Measurements from ENCODE around the gene SLC22A4.
A peak's percentile ranks its signal among the peaks of the same experiment; 100 is the strongest.

SLC22A4 gene

DNA sequence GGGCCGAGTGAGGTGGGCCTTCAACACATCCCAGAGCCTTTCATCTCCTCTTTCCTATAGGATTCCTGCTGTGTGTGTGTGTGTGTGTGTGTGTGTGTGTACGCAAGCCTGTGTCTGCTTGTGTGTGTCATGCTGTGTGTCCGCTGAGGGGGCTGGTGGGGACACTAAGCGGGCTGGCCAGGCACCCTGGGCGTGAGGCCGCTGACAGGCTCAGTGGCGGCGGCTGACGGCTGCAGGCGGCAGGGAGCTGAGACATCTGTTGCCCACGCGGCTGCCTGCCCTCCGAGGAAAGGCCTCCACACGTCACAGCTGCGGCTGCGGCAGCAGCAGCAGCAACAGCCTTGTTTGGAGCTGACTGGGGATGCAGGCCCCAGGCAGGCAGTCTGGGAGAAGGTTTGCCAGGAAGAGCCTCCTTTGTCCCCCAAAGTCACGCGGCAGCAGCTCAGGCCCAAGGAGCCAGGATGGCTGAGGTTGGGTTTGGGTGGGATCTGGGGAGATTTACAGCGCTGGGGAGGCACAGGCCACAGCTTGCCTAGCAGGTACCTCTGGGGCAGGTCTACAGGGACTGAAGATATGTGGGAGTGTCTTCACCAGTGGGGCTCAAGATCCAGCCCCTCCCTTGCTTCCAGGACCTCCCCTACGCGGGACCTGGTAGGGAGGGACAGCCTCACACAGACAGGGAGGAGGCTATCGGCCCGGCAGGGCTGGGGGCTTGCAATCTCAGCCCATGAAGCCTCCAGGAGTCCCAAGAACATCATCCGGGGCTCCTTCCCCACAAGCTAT, 34.9 kb upstream of the SLC22A4 start:
- H3K27me3 Mint-ChIP-seq: peaks cover 7% of the 10 kb centered on the region
- no peak overlapping the region for H3K4me3 Mint-ChIP-seq
- H3K4me1 Mint-ChIP-seq (ENCODE audit: low read depth): peaks cover 40% of the 10 kb centered on the region
- no peaks in the 10 kb centered on the region for H3K9me3 Mint-ChIP-seq (ENCODE audit: low read depth)
- no peaks in the 10 kb centered on the region for H3K36me3 Mint-ChIP-seq
- H3K27ac Mint-ChIP-seq: no peak overlapping the region

DNA sequence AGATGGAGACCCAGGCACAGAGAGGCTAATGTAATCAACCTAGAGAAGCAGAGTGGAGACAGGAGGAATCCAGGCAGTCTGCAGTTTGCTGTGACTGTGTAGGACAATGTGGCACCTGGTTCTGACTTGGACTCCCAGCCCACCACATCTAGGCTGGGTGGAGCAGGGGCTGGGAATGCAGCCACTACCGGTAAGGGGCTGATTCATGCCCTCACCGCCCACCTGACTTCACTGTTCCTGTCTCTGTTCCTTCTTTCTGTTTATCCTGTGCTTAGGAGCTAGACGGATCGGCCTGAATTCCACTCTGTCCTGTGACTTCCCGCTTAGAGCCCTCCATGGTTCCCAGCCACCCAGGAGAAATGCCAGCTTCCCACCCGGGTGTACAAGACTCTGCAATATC, 34.1 kb upstream of the SLC22A4 start:
- H3K27me3 Mint-ChIP-seq: peaks cover 7% of the 10 kb centered on the region
- peak overlapping the region; percentile 58 for H3K27ac Mint-ChIP-seq
- peaks cover 48% of the 10 kb centered on the region for H3K4me1 Mint-ChIP-seq (ENCODE audit: low read depth)
- no peaks in the 10 kb centered on the region for H3K9me3 Mint-ChIP-seq (ENCODE audit: low read depth)
- peak overlapping the region; percentile 73 for H3K4me3 Mint-ChIP-seq
- no peaks in the 10 kb centered on the region for H3K36me3 Mint-ChIP-seq

DNA sequence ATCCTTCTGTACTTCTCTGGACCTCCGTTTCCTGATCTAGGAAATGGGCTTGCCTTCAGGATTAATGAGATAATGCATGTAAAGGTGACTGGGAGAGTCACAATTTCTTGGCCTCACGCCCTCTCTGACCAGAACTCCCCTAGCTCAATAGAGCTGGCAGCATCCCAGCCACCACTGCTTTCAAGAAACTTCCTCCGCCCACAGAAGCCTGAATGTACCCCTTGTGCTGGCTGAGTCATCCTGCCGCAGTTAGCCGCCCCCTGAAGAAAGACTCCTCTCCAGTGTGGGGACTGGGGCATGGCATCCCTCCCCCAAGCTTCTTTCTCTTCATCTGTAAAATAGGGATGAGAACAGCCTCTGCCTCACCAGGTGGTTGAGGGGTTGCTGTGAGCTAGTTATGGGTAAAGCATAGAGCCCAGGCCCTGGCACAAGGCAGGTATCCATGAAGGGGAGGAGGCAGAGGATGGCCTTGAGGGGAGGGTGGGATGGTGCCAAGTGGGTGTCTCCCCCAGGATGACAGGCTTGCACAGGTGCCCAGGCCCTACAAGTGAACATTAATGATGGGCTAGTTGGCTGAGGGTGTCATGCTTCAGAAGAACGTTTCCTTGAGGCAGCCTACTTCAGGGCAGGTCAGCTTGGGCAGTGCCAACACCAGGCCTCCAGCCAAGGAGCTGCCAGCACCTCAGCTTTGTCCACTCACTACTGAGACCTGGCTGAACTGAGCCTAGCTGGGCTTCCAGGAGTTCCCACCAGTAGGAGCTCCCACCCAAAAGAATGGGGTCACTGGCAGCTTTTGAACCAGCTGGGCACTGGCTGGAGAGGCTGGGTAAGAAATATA, 33.3 kb upstream of the SLC22A4 start:
- peaks cover 4% of the 10 kb centered on the region for H3K27me3 Mint-ChIP-seq
- H3K27ac Mint-ChIP-seq: peak overlapping the region; percentile 58
- peak overlapping the region; percentile 73 for H3K4me3 Mint-ChIP-seq
- peaks cover 49% of the 10 kb centered on the region for H3K4me1 Mint-ChIP-seq (ENCODE audit: low read depth)
- no peaks in the 10 kb centered on the region for H3K36me3 Mint-ChIP-seq
- H3K9me3 Mint-ChIP-seq (ENCODE audit: low read depth): no peaks in the 10 kb centered on the region

- H3K27ac Mint-ChIP-seq: no peak overlapping the region
- no peak overlapping the region for H3K4me3 Mint-ChIP-seq
- peaks cover 47% of the 10 kb centered on the region for H3K4me1 Mint-ChIP-seq (ENCODE audit: low read depth)
- H3K9me3 Mint-ChIP-seq (ENCODE audit: low read depth): no peaks in the 10 kb centered on the region
- no peaks in the 10 kb centered on the region for H3K36me3 Mint-ChIP-seq
- no peaks in the 10 kb centered on the region for H3K27me3 Mint-ChIP-seq
Observed at GRCh38 chr5:132261881-132262845, 32.0 kb upstream of the SLC22A4 start.

DNA sequence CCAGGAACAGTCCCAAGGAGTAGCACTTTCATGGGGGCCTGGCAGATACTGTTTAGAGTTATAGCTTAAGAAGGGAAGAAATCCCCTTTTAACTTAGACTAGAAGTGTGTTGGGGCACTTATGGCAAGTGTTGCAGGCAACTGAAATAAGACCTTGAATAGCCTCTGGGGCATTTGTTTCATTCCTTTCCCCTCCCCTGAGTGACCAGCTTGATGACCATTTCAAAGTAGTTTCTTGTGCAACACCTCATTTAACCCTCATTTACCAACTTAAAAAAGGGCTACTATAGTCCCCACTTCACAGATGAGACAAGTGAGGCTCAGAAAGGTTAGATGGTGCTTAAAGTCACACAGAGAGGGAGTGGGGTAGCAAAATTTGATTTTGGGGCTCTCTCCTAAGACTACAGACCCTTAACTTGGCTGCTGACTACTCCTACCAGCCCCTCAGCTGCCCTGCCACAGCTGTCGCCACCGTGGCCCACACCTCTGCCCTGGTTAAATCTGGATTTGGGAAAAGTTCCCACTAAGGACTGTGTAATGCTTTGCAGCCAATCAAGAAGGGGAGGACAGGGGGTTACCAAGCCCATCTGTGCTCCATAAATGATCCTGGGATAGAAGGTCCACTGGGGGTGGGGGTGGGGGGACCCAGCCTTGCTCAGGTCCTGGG, 31.2 kb upstream of the SLC22A4 start:
- H3K9me3 Mint-ChIP-seq (ENCODE audit: low read depth): no peaks in the 10 kb centered on the region
- no peaks in the 10 kb centered on the region for H3K36me3 Mint-ChIP-seq
- H3K4me3 Mint-ChIP-seq: no peak overlapping the region
- H3K27ac Mint-ChIP-seq: peak overlapping the region; percentile 16
- H3K4me1 Mint-ChIP-seq (ENCODE audit: low read depth): peaks cover 47% of the 10 kb centered on the region
- H3K27me3 Mint-ChIP-seq: no peaks in the 10 kb centered on the region

DNA sequence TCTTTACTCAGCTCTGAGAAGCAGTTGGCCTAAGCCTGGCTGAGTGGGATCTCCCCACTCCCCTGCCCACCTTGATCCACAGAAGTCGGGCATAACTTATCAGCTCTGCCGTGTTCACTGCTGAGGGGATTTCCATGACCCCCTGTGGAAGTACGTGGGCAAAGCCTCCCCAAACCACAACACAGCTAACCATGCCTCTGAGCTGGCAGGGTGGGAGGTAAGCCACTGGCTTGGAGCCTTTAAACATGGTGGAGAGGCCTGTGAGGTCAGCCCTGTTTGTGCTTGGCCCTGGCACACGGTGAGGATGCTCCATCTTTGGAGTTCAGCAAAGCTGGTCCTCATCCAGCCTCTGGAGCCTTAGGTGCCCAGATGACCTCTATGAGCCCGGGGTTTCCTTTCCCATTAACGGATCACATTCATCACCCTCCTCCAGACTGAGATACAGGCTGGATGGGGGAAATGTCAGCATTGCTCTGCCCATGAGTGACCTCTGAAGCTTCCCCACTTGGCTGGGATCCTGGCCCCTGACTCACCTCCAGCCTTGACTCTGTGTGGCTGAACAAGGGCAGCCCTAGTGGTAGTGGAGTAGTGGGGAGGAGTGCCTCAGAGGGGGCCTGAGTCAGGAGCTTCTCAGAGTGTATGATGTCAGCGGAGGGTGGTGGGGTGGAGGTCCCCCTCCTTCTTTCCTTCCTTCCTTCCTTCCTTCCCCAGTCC, 30.5 kb upstream of the SLC22A4 start:
- Mint-ChIP-seq H3K27me3 (no peaks in the 10 kb centered on the region), H3K4me3 (peak overlapping the region; percentile 46), H3K36me3 (no peaks in the 10 kb centered on the region), H3K27ac (no peak overlapping the region), H3K9me3 (ENCODE audit: low read depth) (no peaks in the 10 kb centered on the region), H3K4me1 (ENCODE audit: low read depth) (peaks cover 47% of the 10 kb centered on the region)

DNA sequence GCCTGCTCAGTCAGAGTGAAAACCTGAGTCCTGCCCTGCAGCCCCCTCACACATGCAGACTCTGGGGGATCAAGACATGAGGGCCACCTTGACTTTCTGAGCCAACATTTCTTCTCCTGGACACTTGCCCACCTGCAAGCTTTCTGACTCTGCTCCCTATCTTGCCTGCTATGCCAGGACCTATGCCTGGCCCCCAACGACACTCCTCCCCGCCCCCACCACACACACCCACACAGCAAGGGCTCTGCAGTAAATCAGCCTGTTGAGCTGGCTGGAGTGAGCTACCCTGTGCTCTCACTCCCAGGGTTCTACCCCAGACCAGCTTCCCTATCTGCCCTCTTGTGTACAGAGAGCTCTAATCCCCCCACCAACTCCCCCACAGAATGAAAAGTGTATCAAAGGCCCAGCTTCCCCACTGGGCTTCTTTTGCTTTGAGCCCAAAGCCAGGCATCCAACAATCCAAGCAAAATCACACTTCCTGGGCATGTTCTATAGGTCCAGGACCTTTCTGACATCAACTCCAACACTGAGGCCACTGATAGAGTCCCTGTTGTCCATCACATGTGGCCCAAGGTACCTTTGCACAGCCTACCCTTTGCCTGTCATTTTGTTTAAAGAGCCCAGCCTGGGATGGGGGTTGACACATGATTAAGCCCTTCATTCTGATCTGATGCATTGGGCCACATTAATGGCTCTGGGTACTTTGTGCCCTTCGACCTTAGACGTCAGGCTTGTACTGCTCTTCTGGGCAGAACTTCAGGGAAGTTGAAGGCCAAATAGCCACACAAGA, 29.5 kb upstream of the SLC22A4 start:
- Mint-ChIP-seq H3K27ac (no peak overlapping the region), H3K4me1 (ENCODE audit: low read depth) (peaks cover 46% of the 10 kb centered on the region)

DNA sequence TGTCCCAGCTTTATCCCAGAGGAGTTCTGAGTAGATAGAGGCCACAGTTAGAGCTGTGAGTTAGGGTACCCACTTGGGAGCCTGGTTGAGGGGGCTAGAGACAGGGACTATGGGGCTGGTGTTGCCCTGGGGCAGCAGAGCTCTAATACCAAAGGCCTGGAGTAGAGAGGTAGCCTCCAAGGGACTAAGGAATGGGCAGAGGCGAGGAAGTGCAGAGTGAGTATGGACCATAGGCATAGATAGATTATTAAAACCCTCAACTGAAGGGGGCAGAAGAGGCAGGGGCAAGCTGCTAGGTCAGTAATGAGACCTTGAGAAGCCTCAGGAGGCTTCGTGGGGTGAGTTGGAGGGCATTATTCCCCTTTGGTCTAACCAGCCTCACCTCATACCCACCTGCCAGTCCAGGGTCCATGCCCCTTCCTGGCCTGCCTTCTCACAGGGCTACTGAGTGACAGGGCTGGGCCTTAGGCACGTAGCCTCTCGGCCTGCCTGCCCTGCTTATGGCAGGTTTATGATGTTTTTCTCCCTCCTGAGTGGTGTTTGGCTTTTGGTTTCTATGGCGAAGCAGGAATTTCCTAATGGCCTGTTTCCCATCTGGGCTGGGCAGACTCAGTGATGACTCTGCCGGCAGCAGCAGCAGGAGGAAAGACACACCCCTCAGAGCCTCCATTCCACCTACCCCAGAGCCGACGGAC, 28.7 kb upstream of the SLC22A4 start:
- Mint-ChIP-seq H3K9me3 (ENCODE audit: low read depth) (no peaks in the 10 kb centered on the region), H3K27ac (no peak overlapping the region), H3K4me1 (ENCODE audit: low read depth) (peaks cover 38% of the 10 kb centered on the region), H3K4me3 (no peak overlapping the region), H3K36me3 (no peaks in the 10 kb centered on the region), H3K27me3 (no peaks in the 10 kb centered on the region)

More for the DNA sequence above, 29.5 kb upstream of the SLC22A4 start:
- Mint-ChIP-seq H3K4me3 (no peak overlapping the region), H3K9me3 (ENCODE audit: low read depth) (no peaks in the 10 kb centered on the region), H3K27me3 (no peaks in the 10 kb centered on the region), H3K36me3 (no peaks in the 10 kb centered on the region)

- peaks cover 32% of the 10 kb centered on the region for H3K4me1 Mint-ChIP-seq (ENCODE audit: low read depth)
- H3K36me3 Mint-ChIP-seq: no peaks in the 10 kb centered on the region
- no peak overlapping the region for H3K4me3 Mint-ChIP-seq
- no peaks in the 10 kb centered on the region for H3K27me3 Mint-ChIP-seq
- no peaks in the 10 kb centered on the region for H3K9me3 Mint-ChIP-seq (ENCODE audit: low read depth)
- H3K27ac Mint-ChIP-seq: no peak overlapping the region
Observed at GRCh38 chr5:132266031-132266835, 28.0 kb upstream of the SLC22A4 start.

GRCh38 chr5:132266836-132267160, 27.4 kb upstream of the SLC22A4 start:
- H3K4me1 Mint-ChIP-seq (ENCODE audit: low read depth): peaks cover 30% of the 10 kb centered on the region
- H3K9me3 Mint-ChIP-seq (ENCODE audit: low read depth): no peaks in the 10 kb centered on the region
- no peaks in the 10 kb centered on the region for H3K36me3 Mint-ChIP-seq
- H3K27me3 Mint-ChIP-seq: no peaks in the 10 kb centered on the region
- H3K27ac Mint-ChIP-seq: no peak overlapping the region
- H3K4me3 Mint-ChIP-seq: no peak overlapping the region

DNA sequence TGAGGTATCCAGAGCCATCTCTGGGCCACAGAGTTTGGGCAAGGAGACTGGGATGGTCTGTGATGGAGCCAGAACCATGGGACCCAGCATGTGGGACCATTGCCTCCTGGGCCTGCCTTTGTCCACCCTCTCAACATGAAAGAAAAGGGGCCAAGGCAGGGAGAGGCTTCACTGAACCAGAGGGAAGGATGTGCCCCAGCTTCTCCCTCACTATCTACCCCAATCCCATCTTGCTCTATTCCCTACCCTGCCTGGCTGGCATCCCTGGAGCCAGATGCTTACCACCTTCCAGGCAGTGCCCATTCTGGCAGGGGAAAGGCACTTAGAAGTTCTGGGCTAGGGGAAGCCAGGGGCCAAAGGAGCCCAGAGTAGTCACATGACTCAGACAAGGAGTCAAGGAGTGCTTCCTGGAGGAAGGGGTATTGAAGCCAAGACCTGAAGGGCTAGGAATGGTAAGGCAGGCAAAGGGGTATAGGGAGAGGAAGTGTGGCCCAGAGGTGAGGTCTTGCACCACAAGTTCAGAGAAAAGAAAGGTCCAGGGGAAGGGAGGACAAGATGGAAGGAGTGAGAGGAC, 26.9 kb upstream of the SLC22A4 start:
- Mint-ChIP-seq H3K27me3 (no peaks in the 10 kb centered on the region), H3K27ac (no peak overlapping the region), H3K4me1 (ENCODE audit: low read depth) (peaks cover 25% of the 10 kb centered on the region), H3K36me3 (no peaks in the 10 kb centered on the region), H3K9me3 (ENCODE audit: low read depth) (no peaks in the 10 kb centered on the region), H3K4me3 (no peak overlapping the region)
